Activated naive CD8-positive, alpha-beta T cell (primary cell): ENCODE measurements around the gene NBPF3.
"Not testable (repeated sequence)": the region's sequence is repeated elsewhere in the genome, so short reads cannot be mapped to it uniquely, and the experiment has no call there.

ENCODE experiments used
- H3K27ac Mint-ChIP-seq: one replicate; pipeline ENCODE4 v1.8.0; 2021; ENCODE audit warnings: mixed read lengths
- H3K27me3 Mint-ChIP-seq: one replicate; pipeline ENCODE4 v1.8.0; 2021; ENCODE audit warnings: mixed read lengths
- H3K36me3 Mint-ChIP-seq: one replicate; pipeline ENCODE4 v1.8.0; 2021; ENCODE audit warnings: mixed read lengths
- H3K4me1 Mint-ChIP-seq: one replicate; pipeline ENCODE4 v1.8.0; 2021; ENCODE audit warnings: low read depth, mixed read lengths
- H3K4me3 Mint-ChIP-seq: one replicate; pipeline ENCODE4 v1.8.0; 2021; ENCODE audit warnings: mild to moderate bottlenecking, mixed read lengths
- H3K9me3 Mint-ChIP-seq: one replicate; pipeline ENCODE4 v1.8.0; 2021; ENCODE audit warnings: low read depth, mixed read lengths

Gene NBPF3

GRCh38 chr1:21457654-21458053 is 17.7 kb downstream of the NBPF3 start:
- H3K4me1 Mint-ChIP-seq = peaks cover 13% of the 10 kb centered on the region
- no peak overlapping the region for H3K27ac Mint-ChIP-seq
- H3K27me3 Mint-ChIP-seq = no peaks in the 10 kb centered on the region
- no peak overlapping the region for H3K4me3 Mint-ChIP-seq
- peaks cover 7% of the 10 kb centered on the region for H3K36me3 Mint-ChIP-seq
- H3K9me3 Mint-ChIP-seq = no peaks in the 10 kb centered on the region

GRCh38 chr1:21465127-21465526 is 25.2 kb downstream of the NBPF3 start:
- H3K27ac Mint-ChIP-seq, H3K27me3 Mint-ChIP-seq, H3K36me3 Mint-ChIP-seq, H3K4me1 Mint-ChIP-seq, H3K9me3 Mint-ChIP-seq, H3K4me3 Mint-ChIP-seq: not testable (repeated sequence)

GRCh38 chr1:21467946-21468345 is 28.0 kb downstream of the NBPF3 start:
- not testable (repeated sequence) for H3K9me3 Mint-ChIP-seq, H3K4me1 Mint-ChIP-seq, H3K27me3 Mint-ChIP-seq, H3K36me3 Mint-ChIP-seq, H3K27ac Mint-ChIP-seq, H3K4me3 Mint-ChIP-seq

- H3K4me1 Mint-ChIP-seq = peaks cover 3% of the 10 kb centered on the region
- H3K9me3 Mint-ChIP-seq = no peaks in the 10 kb centered on the region
- peaks cover 10% of the 10 kb centered on the region for H3K36me3 Mint-ChIP-seq
- H3K27ac Mint-ChIP-seq = no peak overlapping the region
- no peak overlapping the region for H3K4me3 Mint-ChIP-seq
- no peaks in the 10 kb centered on the region for H3K27me3 Mint-ChIP-seq
These were observed 28.7 kb downstream of the NBPF3 start for GRCh38 chr1:21468599-21468998.

GRCh38 chr1:21469581-21469980 is 29.6 kb downstream of the NBPF3 start:
- no peak overlapping the region for H3K4me3 Mint-ChIP-seq
- peaks cover 13% of the 10 kb centered on the region for H3K36me3 Mint-ChIP-seq
- no peaks in the 10 kb centered on the region for H3K9me3 Mint-ChIP-seq
- H3K27me3 Mint-ChIP-seq = no peaks in the 10 kb centered on the region
- no peak overlapping the region for H3K27ac Mint-ChIP-seq
- peaks cover 3% of the 10 kb centered on the region for H3K4me1 Mint-ChIP-seq

- no peak overlapping the region for H3K4me3 Mint-ChIP-seq
- no peak overlapping the region for H3K27ac Mint-ChIP-seq
- peaks cover 18% of the 10 kb centered on the region for H3K36me3 Mint-ChIP-seq
- H3K4me1 Mint-ChIP-seq = peaks cover 3% of the 10 kb centered on the region
- no peaks in the 10 kb centered on the region for H3K27me3 Mint-ChIP-seq
- H3K9me3 Mint-ChIP-seq = no peaks in the 10 kb centered on the region
These were observed 32.9 kb downstream of the NBPF3 start for GRCh38 chr1:21472861-21473260.

- H3K9me3 Mint-ChIP-seq = no peaks in the 10 kb centered on the region
- H3K27ac Mint-ChIP-seq = no peak overlapping the region
- peaks cover 18% of the 10 kb centered on the region for H3K36me3 Mint-ChIP-seq
- H3K27me3 Mint-ChIP-seq = no peaks in the 10 kb centered on the region
- H3K4me3 Mint-ChIP-seq = no peak overlapping the region
- no peaks in the 10 kb centered on the region for H3K4me1 Mint-ChIP-seq
These were observed 38.4 kb downstream of the NBPF3 start for GRCh38 chr1:21478356-21478755.

GRCh38 chr1:21483881-21484280 is 43.9 kb downstream of the NBPF3 start:
- not testable (repeated sequence) for H3K27me3 Mint-ChIP-seq, H3K4me1 Mint-ChIP-seq, H3K36me3 Mint-ChIP-seq, H3K9me3 Mint-ChIP-seq, H3K27ac Mint-ChIP-seq, H3K4me3 Mint-ChIP-seq

- peaks cover 3% of the 10 kb centered on the region for H3K27me3 Mint-ChIP-seq
- no peak overlapping the region for H3K4me3 Mint-ChIP-seq
- H3K27ac Mint-ChIP-seq = no peak overlapping the region
- no peaks in the 10 kb centered on the region for H3K36me3 Mint-ChIP-seq
- H3K9me3 Mint-ChIP-seq = no peaks in the 10 kb centered on the region
- peaks cover 8% of the 10 kb centered on the region for H3K4me1 Mint-ChIP-seq
These were observed 49.2 kb downstream of the NBPF3 start for GRCh38 chr1:21489146-21489545.

- H3K36me3 Mint-ChIP-seq = no peaks in the 10 kb centered on the region
- peaks cover 3% of the 10 kb centered on the region for H3K27me3 Mint-ChIP-seq
- H3K4me1 Mint-ChIP-seq = peaks cover 8% of the 10 kb centered on the region
- no peaks in the 10 kb centered on the region for H3K9me3 Mint-ChIP-seq
- H3K27ac Mint-ChIP-seq = no peak overlapping the region
- no peak overlapping the region for H3K4me3 Mint-ChIP-seq
These were observed 51.0 kb downstream of the NBPF3 start for GRCh38 chr1:21490774-21491487.

GRCh38 chr1:21491488-21492355 is 51.8 kb downstream of the NBPF3 start:
- H3K27me3 Mint-ChIP-seq = peaks cover 3% of the 10 kb centered on the region
- no peak overlapping the region for H3K27ac Mint-ChIP-seq
- H3K9me3 Mint-ChIP-seq = no peaks in the 10 kb centered on the region
- H3K36me3 Mint-ChIP-seq = no peaks in the 10 kb centered on the region
- H3K4me1 Mint-ChIP-seq = peaks cover 8% of the 10 kb centered on the region
- H3K4me3 Mint-ChIP-seq = no peak overlapping the region

- Mint-ChIP-seq H3K36me3 (no peaks in the 10 kb centered on the region), H3K4me1 (peaks cover 8% of the 10 kb centered on the region), H3K27ac (no peak overlapping the region), H3K9me3 (no peaks in the 10 kb centered on the region), H3K4me3 (no peak overlapping the region), H3K27me3 (peaks cover 3% of the 10 kb centered on the region)
These were observed 52.4 kb downstream of the NBPF3 start for GRCh38 chr1:21492356-21492625.

GRCh38 chr1:21494196-21494595 is 54.3 kb downstream of the NBPF3 start:
- Mint-ChIP-seq H3K4me1 (no peaks in the 10 kb centered on the region), H3K9me3 (no peaks in the 10 kb centered on the region), H3K4me3 (no peak overlapping the region), H3K27ac (no peak overlapping the region), H3K27me3 (no peaks in the 10 kb centered on the region), H3K36me3 (no peaks in the 10 kb centered on the region)

- Mint-ChIP-seq H3K36me3 (no peaks in the 10 kb centered on the region), H3K27ac (no peak overlapping the region), H3K9me3 (no peaks in the 10 kb centered on the region), H3K4me1 (no peaks in the 10 kb centered on the region), H3K27me3 (peaks cover 1% of the 10 kb centered on the region), H3K4me3 (no peak overlapping the region)
These were observed 55.4 kb downstream of the NBPF3 start for GRCh38 chr1:21495225-21495820.

GRCh38 chr1:21496063-21496462 is 56.1 kb downstream of the NBPF3 start:
- H3K4me1 Mint-ChIP-seq = no peaks in the 10 kb centered on the region
- no peaks in the 10 kb centered on the region for H3K9me3 Mint-ChIP-seq
- H3K36me3 Mint-ChIP-seq = no peaks in the 10 kb centered on the region
- H3K27ac Mint-ChIP-seq = no peak overlapping the region
- peaks cover 1% of the 10 kb centered on the region for H3K27me3 Mint-ChIP-seq
- H3K4me3 Mint-ChIP-seq = no peak overlapping the region
